ENCODE measurements around the gene LEPROT.
A peak's percentile ranks its signal among the peaks of the same experiment; 100 is the strongest.
"Not testable (repeated sequence)": the region's sequence is repeated elsewhere in the genome, so short reads cannot be mapped to it uniquely, and the experiment has no call there.

Gene LEPROT

GRCh38 chr1:65459397-65459768 is 38.9 kb downstream of the LEPROT start:
- WGBS (ENCODE audit: insufficient coverage): no CpG with 5 or more reads among the region's 1 CpG
- POLR2A ChIA-PET: interaction anchor here (0.7 kb wide), 1 partner anchor 144 kb away, joined by 3 read pairs; no protein-coding TSS in a partner anchor

GRCh38 chr1:65465837-65466236 is 45.4 kb downstream of the LEPROT start:
- H3K9me3 ChIP-seq (ENCODE audit: control extremely low read depth in 1 of 5, control insufficient read depth in 4 of 5, insufficient read depth in 2 of 5, low read depth in 1 of 5, low read length in 4 of 5); H3K27ac ChIP-seq (ENCODE audit: insufficient read depth in 1 of 2, low read depth in 1 of 2, low read length in 2 of 2, poor library complexity in 1 of 2, severe bottlenecking in 2 of 2); POLR2A ChIA-PET; H3K4me1 ChIP-seq (ENCODE audit: control extremely low read depth in 1 of 4, control insufficient read depth in 4 of 4, insufficient read depth in 4 of 4, low read length in 3 of 4); CTCF ChIA-PET; H3K36me3 ChIP-seq (ENCODE audit: control insufficient read depth in 4 of 4, insufficient read depth in 4 of 4, low read length in 3 of 4); H3K27me3 ChIP-seq (replicated peaks in 2 of 5; ENCODE audit: control insufficient read depth in 4 of 5, insufficient read depth in 5 of 5, low read length in 4 of 5); H3K4me3 ChIP-seq (ENCODE audit: control insufficient read depth in 1 of 7, extremely low read depth in 1 of 7, insufficient read depth in 4 of 7, low read depth in 2 of 7, low read length in 6 of 7); DNase-seq: not testable (repeated sequence)
- WGBS (ENCODE audit: insufficient coverage): 100% methylated on average over 1 of the region's 1 CpG

More at GRCh38 chr1:65459397-65459768, 38.9 kb downstream of the LEPROT start:
- no peaks in the 10 kb centered on the region for H3K36me3 ChIP-seq (ENCODE audit: control insufficient read depth in 4 of 4, insufficient read depth in 4 of 4, low read length in 3 of 4)
- H3K4me3 ChIP-seq (ENCODE audit: control insufficient read depth in 1 of 7, extremely low read depth in 1 of 7, insufficient read depth in 4 of 7, low read depth in 2 of 7, low read length in 6 of 7): no peak overlapping the region
- H3K27me3 ChIP-seq (replicated peaks in 2 of 5; ENCODE audit: control insufficient read depth in 4 of 5, insufficient read depth in 5 of 5, low read length in 4 of 5): no peaks in the 10 kb centered on the region
- peaks cover 0 to 3% (median 0%) of the 10 kb centered on the region in 5 experiments for H3K9me3 ChIP-seq (ENCODE audit: control extremely low read depth in 1 of 5, control insufficient read depth in 4 of 5, insufficient read depth in 2 of 5, low read depth in 1 of 5, low read length in 4 of 5)
- H3K4me1 ChIP-seq (ENCODE audit: control extremely low read depth in 1 of 4, control insufficient read depth in 4 of 4, insufficient read depth in 4 of 4, low read length in 3 of 4): peaks cover 2 to 18% (median 2%) of the 10 kb centered on the region in 4 experiments
- CTCF ChIA-PET: interaction anchor here (0.9 to 2.7 kb wide), 13 partner anchors 10 to 244 kb away, joined by 3 to 14 read pairs (median 4); no protein-coding TSS in a partner anchor
- H3K27ac ChIP-seq (ENCODE audit: insufficient read depth in 1 of 2, low read depth in 1 of 2, low read length in 2 of 2, poor library complexity in 1 of 2, severe bottlenecking in 2 of 2): no peak overlapping the region
- peak; percentile 45 to 70 (median 58) for DNase-seq

GRCh38 chr1:65467536-65467935 is 47.1 kb downstream of the LEPROT start:
- no peak for DNase-seq
- H3K27ac ChIP-seq (ENCODE audit: insufficient read depth in 1 of 2, low read depth in 1 of 2, low read length in 2 of 2, poor library complexity in 1 of 2, severe bottlenecking in 2 of 2): no peak overlapping the region
- no peaks in the 10 kb centered on the region for H3K4me1 ChIP-seq (ENCODE audit: control extremely low read depth in 1 of 4, control insufficient read depth in 4 of 4, insufficient read depth in 4 of 4, low read length in 3 of 4)
- POLR2A ChIA-PET: no interaction called here
- H3K27me3 ChIP-seq (replicated peaks in 2 of 5; ENCODE audit: control insufficient read depth in 4 of 5, insufficient read depth in 5 of 5, low read length in 4 of 5): no peaks in the 10 kb centered on the region
- CTCF ChIA-PET: interaction anchor here (0.6 kb wide), 1 partner anchor 10 kb away, joined by 3 read pairs; no protein-coding TSS in a partner anchor
- peaks cover 0 to 2% (median 0%) of the 10 kb centered on the region in 5 experiments for H3K9me3 ChIP-seq (ENCODE audit: control extremely low read depth in 1 of 5, control insufficient read depth in 4 of 5, insufficient read depth in 2 of 5, low read depth in 1 of 5, low read length in 4 of 5)
- WGBS (ENCODE audit: insufficient coverage): 98% methylated on average over 6 of the region's 6 CpGs
- no peak overlapping the region for H3K4me3 ChIP-seq (ENCODE audit: control insufficient read depth in 1 of 7, extremely low read depth in 1 of 7, insufficient read depth in 4 of 7, low read depth in 2 of 7, low read length in 6 of 7)
- H3K36me3 ChIP-seq (ENCODE audit: control insufficient read depth in 4 of 4, insufficient read depth in 4 of 4, low read length in 3 of 4): peaks cover 0 to 3% (median 0%) of the 10 kb centered on the region in 4 experiments

- WGBS (ENCODE audit: insufficient coverage): 88% methylated on average over 4 of the region's 4 CpGs
- POLR2A ChIA-PET: no interaction called here
These were observed 48.8 kb downstream of the LEPROT start for GRCh38 chr1:65469126-65469888.

GRCh38 chr1:65469889-65470340 is 49.4 kb downstream of the LEPROT start:
- POLR2A ChIA-PET: no interaction called here
- H3K4me3 ChIP-seq (ENCODE audit: control insufficient read depth in 1 of 7, extremely low read depth in 1 of 7, insufficient read depth in 4 of 7, low read depth in 2 of 7, low read length in 6 of 7): no peak overlapping the region
- no peaks in the 10 kb centered on the region for H3K27me3 ChIP-seq (replicated peaks in 2 of 5; ENCODE audit: control insufficient read depth in 4 of 5, insufficient read depth in 5 of 5, low read length in 4 of 5)
- H3K27ac ChIP-seq (ENCODE audit: insufficient read depth in 1 of 2, low read depth in 1 of 2, low read length in 2 of 2, poor library complexity in 1 of 2, severe bottlenecking in 2 of 2): no peak overlapping the region
- CTCF ChIA-PET: interaction anchor here (2.3 kb wide), 1 partner anchor 11 kb away, joined by 10 read pairs; no protein-coding TSS in a partner anchor
- no peak for DNase-seq
- peaks cover 0 to 2% (median 0%) of the 10 kb centered on the region in 5 experiments for H3K9me3 ChIP-seq (ENCODE audit: control extremely low read depth in 1 of 5, control insufficient read depth in 4 of 5, insufficient read depth in 2 of 5, low read depth in 1 of 5, low read length in 4 of 5)
- peaks cover 0 to 3% (median 0%) of the 10 kb centered on the region in 4 experiments for H3K36me3 ChIP-seq (ENCODE audit: control insufficient read depth in 4 of 4, insufficient read depth in 4 of 4, low read length in 3 of 4)
- H3K4me1 ChIP-seq (ENCODE audit: control extremely low read depth in 1 of 4, control insufficient read depth in 4 of 4, insufficient read depth in 4 of 4, low read length in 3 of 4): no peaks in the 10 kb centered on the region
- 90% methylated on average over 4 of the region's 4 CpGs for WGBS (ENCODE audit: insufficient coverage)

More at GRCh38 chr1:65469126-65469888, 48.8 kb downstream of the LEPROT start:
- CTCF ChIA-PET: interaction anchor here (1.2 to 2.3 kb wide), 2 partner anchors 10 to 17 kb away, joined by 3 to 10 read pairs; no protein-coding TSS in a partner anchor
- Histone ChIP-seq H3K27me3 (replicated peaks in 2 of 5; ENCODE audit: control insufficient read depth in 4 of 5, insufficient read depth in 5 of 5, low read length in 4 of 5) (no peaks in the 10 kb centered on the region), H3K4me3 (ENCODE audit: control insufficient read depth in 1 of 7, extremely low read depth in 1 of 7, insufficient read depth in 4 of 7, low read depth in 2 of 7, low read length in 6 of 7) (no peak overlapping the region), H3K36me3 (ENCODE audit: control insufficient read depth in 4 of 4, insufficient read depth in 4 of 4, low read length in 3 of 4) (peaks cover 0 to 3% (median 0%) of the 10 kb centered on the region in 4 experiments), H3K4me1 (ENCODE audit: control extremely low read depth in 1 of 4, control insufficient read depth in 4 of 4, insufficient read depth in 4 of 4, low read length in 3 of 4) (no peaks in the 10 kb centered on the region), H3K27ac (ENCODE audit: insufficient read depth in 1 of 2, low read depth in 1 of 2, low read length in 2 of 2, poor library complexity in 1 of 2, severe bottlenecking in 2 of 2) (no peak overlapping the region), H3K9me3 (ENCODE audit: control extremely low read depth in 1 of 5, control insufficient read depth in 4 of 5, insufficient read depth in 2 of 5, low read depth in 1 of 5, low read length in 4 of 5) (peaks cover 0 to 2% (median 0%) of the 10 kb centered on the region in 5 experiments)
- no peak for DNase-seq

- CTCF ChIA-PET: no interaction called here
- H3K4me3 ChIP-seq (ENCODE audit: control insufficient read depth in 1 of 7, extremely low read depth in 1 of 7, insufficient read depth in 4 of 7, low read depth in 2 of 7, low read length in 6 of 7): no peak overlapping the region
- no peaks in the 10 kb centered on the region for H3K27me3 ChIP-seq (replicated peaks in 2 of 5; ENCODE audit: control insufficient read depth in 4 of 5, insufficient read depth in 5 of 5, low read length in 4 of 5)
- H3K9me3 ChIP-seq (ENCODE audit: control extremely low read depth in 1 of 5, control insufficient read depth in 4 of 5, insufficient read depth in 2 of 5, low read depth in 1 of 5, low read length in 4 of 5): peaks cover 0 to 2% (median 0%) of the 10 kb centered on the region in 5 experiments
- POLR2A ChIA-PET: interaction anchor here (0.6 kb wide), 1 partner anchor 1304 kb away, joined by 3 read pairs; no protein-coding TSS in a partner anchor
- H3K36me3 ChIP-seq (ENCODE audit: control insufficient read depth in 4 of 4, insufficient read depth in 4 of 4, low read length in 3 of 4): peaks cover 0 to 3% (median 0%) of the 10 kb centered on the region in 4 experiments
- WGBS (ENCODE audit: insufficient coverage): 57% methylated on average over 1 of the region's 1 CpG
- no peaks in the 10 kb centered on the region for H3K4me1 ChIP-seq (ENCODE audit: control extremely low read depth in 1 of 4, control insufficient read depth in 4 of 4, insufficient read depth in 4 of 4, low read length in 3 of 4)
- DNase-seq: no peak
- no peak overlapping the region for H3K27ac ChIP-seq (ENCODE audit: insufficient read depth in 1 of 2, low read depth in 1 of 2, low read length in 2 of 2, poor library complexity in 1 of 2, severe bottlenecking in 2 of 2)
These were observed 50.3 kb downstream of the LEPROT start for GRCh38 chr1:65470766-65471165.
